ENCODE measurements around the gene PLAC8.
"Not testable (repeated sequence)": the region's sequence is repeated elsewhere in the genome, so short reads cannot be mapped to it uniquely, and the experiment has no call there.

The PLAC8 gene

DNA sequence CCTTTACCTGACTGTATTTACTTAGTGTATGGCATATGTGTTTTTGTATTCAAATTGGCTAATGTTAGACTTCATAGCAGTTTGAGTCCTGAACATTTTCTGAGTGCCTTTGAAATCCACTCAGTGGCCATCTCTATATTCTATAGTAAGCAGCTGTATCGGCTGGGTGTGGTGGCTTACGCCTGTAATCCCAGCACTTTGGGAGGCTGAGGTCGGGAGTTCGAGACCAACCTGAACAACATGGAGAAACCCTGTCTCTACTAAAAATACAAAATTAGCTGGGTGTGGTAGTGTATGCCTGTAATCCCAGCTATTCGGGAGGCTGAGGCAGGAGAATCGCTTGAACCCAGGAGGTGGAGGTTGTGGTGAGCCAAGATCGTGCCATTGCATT is 2.8 kb downstream of the PLAC8 start:
- DNase-seq, result not testable (repeated sequence)

- DNase-seq, result no peak
These were observed 3.4 kb downstream of the PLAC8 start for GRCh38 chr4:83110970-83111750.

GRCh38 chr4:83110223-83110945 is 4.1 kb downstream of the PLAC8 start:
- DNase-seq, result peak; percentile 88

GRCh38 chr4:83109480-83110222 is 4.9 kb downstream of the PLAC8 start:
- DNase-seq, result peak; percentile 16

DNA sequence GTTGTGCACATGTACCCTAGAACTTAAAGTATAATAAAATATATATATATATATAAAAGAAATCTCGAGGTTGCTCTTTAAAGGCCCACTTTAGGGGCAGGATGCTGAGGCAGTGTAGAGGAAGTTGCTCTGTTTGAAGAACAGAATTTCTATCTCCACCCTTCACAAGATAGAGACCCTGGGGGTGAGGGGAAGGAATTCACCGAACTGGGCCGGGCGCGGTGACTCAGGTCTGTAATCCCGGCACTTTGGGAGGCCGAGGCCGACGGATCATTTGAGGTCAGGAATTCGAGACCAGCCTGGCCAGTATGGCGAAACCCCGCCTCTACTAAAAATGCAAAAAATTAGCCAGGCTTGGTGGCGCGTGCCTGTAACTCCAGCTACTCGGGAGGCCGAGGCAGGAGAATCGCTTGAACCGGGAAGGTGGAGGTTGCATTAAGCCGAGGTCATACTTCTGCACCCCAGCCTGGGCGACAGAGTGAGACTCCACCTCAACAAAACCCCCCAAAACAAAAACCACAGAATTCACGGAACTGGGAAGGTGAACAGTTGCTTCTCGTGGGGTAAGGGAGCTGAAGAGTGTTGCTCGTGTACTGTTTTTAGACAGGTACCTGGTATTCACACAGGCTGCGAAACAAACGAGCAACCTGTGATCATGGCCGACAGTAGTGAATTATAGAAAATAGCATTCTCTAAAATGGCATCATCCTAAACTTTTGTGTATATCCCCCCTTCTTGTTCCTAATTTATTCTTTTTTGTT is 6.2 kb downstream of the PLAC8 start:
- peak; percentile 36 for DNase-seq

DNA sequence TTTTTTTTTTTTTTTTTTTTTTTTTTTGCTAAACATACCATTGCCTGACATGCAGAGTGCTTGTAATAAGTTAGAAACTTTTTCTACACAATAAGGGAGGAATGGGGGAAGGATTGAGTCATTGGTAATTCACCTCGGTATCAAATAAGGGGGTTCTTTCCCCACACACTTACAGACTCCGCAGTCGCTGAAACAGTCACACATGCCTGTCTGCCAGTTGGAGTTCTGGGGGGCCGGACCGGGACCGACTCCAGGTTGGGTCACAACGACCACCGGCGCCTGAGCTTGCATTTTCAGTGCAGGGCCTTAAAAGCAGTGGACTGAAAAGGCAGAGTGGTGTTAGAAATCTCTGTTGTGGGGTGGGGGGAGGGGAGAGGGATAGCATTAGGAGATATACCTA is 6.9 kb downstream of the PLAC8 start:
- DNase-seq, result peak; percentile 50

- no peak for DNase-seq
These were observed 9.5 kb downstream of the PLAC8 start for GRCh38 chr4:83104991-83105390.

- no peak for DNase-seq
These were observed 18.1 kb downstream of the PLAC8 start for GRCh38 chr4:83096397-83096796.

DNA sequence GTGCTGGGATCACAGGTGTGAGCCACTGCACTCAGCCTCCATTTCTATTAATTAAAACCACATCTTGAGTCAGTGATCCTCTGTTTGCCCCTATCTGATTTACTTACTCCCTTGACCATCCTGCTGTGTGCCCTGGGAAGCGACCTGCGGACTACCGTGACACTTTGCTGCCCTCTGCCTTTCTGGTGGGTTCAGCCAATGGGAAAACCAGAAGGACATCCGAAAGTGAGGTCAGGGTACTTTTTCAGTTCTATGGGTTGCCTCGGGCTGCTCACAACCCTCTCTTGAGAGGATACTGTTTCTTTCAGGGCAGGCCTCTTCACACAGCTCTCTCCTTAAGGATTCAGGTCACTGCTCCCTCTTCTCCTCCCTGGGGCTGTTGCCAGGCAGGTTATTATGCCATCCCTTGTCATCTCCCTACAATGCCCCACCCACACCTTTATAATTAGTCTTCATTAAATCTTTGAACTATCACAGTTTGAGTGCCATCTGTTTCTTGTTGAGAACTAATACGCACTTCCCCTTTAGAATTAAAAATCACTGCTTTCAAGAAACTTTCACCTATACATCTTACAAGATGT is 21.4 kb downstream of the PLAC8 start:
- DNase-seq, result no peak

- no peak for DNase-seq
These were observed 24.9 kb downstream of the PLAC8 start for GRCh38 chr4:83089410-83090157.

DNA sequence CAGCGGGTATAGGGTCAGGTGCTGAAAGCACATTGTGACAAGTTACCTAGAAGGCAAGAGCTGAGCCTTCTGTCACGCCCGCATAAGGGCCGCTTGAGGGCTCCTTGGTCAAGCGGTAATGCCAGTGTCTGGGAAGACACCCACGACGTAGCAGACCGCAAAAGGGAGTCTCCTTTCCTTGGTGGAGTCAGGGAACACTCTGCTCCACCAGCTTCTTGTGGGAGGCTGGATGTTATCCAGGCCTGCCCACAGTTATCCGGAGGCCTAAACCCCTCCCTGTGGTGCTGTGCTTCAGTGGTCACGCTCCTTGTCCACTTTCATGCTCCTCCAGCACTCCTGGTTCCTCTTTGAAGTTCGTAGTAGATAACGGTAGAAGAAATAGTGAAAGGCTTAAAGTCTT is 29.6 kb downstream of the PLAC8 start:
- not testable (repeated sequence) for DNase-seq

GRCh38 chr4:83083925-83084475 is 30.5 kb downstream of the PLAC8 start:
- DNase-seq, result peak; percentile 78

DNA sequence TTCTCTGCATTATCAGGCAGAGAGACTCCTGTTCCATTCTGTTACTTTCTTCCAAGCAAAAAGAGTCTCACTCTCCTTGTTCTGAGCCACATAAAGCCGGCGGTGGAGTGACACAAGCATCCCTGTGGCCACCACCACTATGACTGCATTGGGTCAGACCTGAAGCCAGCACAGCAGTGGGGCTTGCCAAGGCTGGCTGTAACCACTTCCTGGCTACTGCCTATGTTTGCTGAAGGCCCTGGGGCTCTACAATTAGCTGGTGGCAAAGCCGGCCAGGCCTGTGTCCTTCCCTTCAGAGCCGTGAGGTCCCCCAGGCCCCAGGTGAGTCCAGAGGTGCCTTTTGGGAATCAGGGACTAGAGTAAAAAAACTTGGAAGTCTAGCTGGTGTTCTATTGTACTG is 31.8 kb downstream of the PLAC8 start:
- no peak for DNase-seq

DNA sequence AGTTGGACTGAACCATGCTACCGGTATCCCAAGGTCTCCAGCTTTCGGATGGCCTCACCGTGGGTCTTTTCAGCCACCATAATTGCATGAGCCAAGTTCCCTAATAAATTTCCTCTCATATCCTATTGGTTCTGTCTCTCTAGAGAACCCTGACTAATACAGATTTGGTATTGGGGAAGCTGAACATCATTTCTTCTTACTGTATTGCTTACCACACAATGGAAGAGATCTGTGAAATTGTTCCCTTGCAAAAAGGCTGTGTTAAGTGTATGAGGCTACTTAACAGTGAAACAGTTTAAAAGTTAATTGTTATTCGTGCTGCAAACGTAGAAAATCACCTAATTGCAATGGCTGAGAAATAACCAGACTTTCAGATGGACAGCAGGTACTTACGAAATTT is 34.0 kb downstream of the PLAC8 start:
- DNase-seq, result no peak

GRCh38 chr4:83075311-83076095 is 39.0 kb downstream of the PLAC8 start:
- DNase-seq, result no peak

GRCh38 chr4:83074783-83075182 is 39.7 kb downstream of the PLAC8 start:
- not testable (repeated sequence) for DNase-seq

DNA sequence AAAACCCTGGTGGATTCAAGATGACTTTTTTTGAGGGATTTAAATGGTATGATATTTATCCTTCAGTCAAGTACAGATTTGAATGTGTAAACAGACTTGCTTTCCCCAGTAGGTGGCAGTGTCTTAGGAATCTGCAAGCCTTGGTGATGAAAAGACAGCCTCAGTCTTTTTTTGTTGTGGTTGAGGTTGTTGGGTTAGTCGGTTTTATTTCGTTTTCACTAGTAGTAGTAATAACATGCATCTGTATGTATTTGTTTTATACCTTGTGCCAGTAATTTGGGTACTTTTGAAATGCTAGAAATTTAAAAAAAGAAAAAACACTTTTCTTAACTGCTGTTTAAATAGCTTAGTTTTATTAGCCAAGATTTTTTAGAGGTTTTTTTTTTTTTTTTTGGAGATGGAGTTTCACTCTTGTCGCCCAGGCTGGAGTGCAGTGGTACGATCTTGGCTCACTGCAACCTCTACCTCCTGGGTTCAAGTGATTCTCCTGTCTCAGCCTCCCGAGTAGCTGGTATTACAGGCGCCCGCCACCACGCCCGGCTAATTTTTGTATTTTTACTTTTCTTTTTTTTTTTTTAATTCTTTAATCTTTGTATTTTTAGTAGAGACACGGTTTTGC is 40.3 kb downstream of the PLAC8 start:
- DNase-seq, result peak; percentile 89

DNA sequence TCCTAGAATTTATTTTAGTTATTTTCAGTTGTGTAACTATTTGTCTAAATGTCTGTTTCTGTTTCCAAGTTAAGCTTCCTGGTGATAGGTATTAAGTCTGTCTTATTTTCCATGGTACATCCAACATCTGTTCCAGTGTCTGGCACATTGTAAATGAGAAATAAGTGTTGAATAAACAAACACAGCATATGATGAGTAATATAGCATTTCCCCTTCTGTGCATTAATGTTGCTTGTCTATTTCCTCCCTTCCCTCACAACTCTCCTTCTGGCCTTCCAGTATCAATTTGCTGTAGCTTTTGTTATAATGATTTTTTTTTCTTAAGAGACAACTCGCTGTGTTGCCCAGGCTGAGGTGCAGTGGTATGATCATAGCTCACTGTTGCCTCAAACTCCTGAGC is 43.4 kb downstream of the PLAC8 start:
- no peak for DNase-seq

DNA sequence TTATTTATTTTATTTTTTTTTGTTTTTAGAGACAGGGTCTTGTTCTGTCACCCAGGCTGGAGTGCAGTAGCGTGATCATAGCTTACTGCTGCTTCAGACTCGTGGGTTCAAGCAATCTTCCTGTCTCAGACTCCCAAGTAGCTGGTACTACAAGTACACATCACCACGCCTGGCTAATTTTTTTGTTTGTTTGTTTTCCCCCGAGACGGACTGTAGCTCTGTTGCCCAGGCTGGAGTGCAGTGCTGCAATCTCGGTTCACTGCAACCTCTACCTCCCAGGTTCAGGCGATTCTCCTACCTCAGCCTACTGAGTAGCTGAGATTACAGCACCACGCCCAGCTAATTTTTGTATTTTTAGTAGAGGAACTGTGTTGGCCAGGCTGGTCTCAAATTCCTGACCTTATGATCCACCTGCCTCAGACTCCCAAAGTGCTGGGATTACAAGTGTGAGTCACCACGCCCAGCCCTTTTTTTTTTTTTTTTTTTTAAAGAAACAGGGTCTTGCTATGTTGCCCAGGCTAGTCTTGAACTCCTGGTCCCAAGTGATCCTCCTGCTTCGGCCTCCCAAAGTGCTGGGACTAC is 47.4 kb downstream of the PLAC8 start:
- no peak for DNase-seq

DNA sequence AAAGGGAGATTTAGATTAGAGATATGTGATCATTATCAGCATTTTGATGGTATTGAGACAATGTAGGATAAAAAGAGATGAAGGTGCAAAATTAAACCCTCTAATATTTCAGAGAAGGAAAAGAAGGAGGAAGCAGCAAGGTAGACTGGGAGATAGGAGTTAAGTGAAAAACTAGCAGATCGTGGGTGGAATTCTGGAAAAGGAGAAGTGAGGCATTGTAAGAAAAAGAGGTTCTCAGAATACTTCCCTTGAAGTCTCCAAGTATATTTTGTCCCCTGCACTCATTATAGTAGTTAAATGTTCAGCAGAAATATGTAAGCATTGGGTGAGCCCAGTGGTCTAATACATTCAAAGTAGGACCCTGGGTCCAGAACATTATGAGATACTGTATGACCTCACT is 49.3 kb downstream of the PLAC8 start:
- DNase-seq, result no peak

Data from CD4-positive, alpha-beta T cell treated with Interleukin-4 for 4 hours (primary cell).